HG03064 (cell line): ENCODE results near the gene WDR3.
"Not testable (repeated sequence)": the region's sequence is repeated elsewhere in the genome, so short reads cannot be mapped to it uniquely, and the experiment has no call there.

Source experiments
- ATAC-seq: cut with Tn5 transposase; IDR thresholded peaks from one replicate; pipeline ENCODE4 v1.9.1; 2021; ENCODE audit warnings: low read depth; ENCODE audit not compliant: unreplicated experiment

WDR3 gene

GRCh38 chr1:117929343-117930172 is at the start of gene WDR3, which contains the start of gene GDAP2:
WDR3 (plus strand) TSS chr1:117929739; CDS start chr1:117933320, 3,581 bp downstream.
GDAP2 (minus strand) TSS chr1:117929621; CDS start chr1:117920357, 9,264 bp downstream.
- ATAC-seq = peak; percentile 95

DNA sequence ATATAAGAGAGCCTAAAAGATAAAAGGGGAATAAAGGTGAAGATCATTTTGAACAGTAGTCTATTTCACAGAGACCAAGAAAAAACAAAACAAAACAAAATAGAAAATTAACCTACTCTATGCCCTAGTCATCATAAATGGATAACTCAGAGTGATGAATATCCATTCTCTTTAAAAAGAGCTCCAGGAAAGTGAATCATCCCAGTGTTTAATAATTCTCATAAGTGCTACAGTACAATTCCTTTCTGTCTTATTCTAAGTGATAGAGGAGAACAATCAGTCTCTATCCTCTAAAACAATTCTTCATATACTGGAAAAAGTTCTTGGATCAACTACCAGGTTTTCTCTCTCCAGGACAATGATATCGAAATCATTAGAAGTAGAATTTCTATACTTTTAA is 45.9 kb upstream of the WDR3 start:
- no peak for ATAC-seq

DNA sequence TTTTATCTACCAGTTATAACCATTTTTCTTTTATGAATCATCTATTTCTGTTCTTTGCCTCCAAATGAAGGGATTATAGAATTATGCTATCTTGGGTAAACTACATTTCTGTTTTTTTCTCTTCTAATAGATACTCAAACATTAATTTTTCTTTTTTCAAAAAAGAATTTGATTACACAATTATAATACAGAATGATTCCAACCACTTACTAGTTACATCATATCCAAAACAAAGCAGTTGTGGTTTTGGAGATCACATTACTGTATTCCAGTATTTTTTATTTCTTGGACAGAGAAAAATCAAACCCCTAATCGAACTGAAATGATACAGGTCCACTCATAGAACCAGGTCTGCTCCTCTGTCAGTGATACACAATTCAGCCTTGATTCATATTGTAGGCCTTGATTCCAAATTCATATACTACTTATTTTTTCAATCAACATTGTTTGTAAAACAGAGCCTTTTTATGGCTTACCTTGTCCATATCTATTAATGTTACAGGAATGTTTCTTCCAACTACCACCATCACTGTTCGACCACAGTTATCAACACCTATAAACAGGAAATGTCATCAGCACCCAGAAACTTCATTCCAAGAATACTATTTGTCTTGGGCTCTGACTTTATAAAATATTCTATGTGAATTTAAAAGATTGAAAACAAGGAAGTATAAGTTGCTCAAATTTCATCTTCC is 43.3 kb upstream of the WDR3 start:
- no peak for ATAC-seq

DNA sequence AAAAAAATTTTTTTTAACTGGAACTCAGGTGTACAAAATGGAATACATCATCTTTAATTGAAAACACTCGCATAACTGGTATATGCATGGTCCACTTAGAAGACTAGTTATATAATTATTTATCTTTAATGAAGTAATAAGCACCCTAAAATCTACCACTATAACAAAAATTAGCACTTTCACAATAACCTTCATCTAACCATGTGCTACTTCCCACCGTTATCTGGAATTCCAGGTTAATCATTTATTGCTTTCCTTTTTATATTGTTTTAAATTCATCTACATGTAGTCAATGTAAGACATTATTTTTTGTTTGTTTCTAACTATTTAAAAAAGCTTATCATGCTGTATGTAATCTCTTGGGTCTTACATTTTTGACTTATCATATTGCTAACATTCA is 39.1 kb upstream of the WDR3 start:
- no peak for ATAC-seq

DNA sequence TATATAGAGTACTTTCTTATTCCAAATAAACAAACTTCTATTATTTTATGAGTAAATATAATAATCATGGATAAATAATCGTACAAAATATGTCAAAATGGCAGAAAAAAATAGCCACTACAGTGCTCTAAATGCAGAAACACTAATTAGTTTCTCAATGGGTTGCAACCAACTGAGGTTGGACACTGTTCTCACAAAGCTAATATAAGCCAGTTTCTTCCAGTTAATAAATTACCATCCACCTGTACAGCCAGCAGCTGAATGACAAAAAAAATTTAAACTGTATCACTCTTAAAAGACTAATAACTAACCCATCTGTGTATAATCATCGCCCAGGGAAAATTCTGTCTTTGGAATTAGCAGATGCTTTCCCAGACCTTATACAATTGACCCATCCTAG is 37.0 kb upstream of the WDR3 start:
- no peak for ATAC-seq

DNA sequence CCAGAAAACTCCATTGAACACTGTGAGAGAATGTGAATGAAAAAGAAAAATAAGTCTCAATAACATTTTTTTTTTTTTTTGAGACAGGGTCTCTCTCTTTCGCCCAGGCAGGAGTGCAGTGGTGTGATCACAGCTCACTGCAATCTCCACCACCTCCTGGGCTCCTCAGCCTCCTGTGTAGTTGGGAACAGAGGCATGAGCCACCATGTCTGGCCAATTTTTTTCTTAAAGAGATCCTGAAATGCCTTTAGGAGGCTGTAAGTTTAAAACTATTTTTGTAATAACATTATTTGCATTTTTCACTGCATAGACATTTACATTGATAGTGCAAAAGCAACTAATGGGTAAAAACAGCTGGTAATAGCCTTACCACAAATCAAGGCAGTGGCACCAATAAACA is 35.5 kb upstream of the WDR3 start:
- ATAC-seq = no peak

GRCh38 chr1:117895482-117896114 is 33.9 kb upstream of the WDR3 start:
- ATAC-seq = peak; percentile 67

DNA sequence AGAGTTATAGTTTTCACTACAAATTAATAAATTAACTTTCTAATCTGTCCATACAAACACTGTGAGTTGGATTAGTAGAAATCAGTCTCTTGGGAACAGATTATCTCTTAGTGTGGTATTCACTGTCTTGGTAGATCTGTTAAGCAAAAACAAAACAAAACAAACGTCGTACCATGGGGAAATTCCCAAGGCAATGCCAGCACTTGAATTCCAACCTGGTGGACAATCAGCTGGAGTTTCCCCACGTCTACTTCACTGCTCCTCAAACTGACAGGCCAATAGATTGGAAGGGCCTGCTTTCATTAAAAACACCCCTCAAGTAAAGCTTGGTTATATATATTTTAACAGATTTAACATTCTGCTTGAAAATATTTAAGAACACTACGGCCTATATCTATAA is 32.0 kb upstream of the WDR3 start:
- no peak for ATAC-seq

DNA sequence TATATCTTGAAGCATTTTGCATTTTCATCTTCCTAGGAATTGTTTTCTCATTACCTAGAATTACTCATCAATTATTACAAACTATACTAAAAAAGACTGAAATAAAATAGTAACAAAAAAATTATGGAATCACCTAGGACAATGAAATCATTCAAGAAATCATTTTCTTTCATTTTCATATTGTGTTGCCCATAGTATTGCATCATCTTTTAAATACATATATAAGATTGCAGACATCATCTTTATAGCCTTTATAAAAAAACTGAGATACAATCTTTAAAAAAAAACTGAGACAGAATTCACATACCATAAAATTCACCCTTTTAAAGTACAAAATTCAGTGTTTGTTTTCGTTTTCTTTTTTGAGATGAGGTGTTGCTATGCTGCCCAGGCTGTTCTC is 29.7 kb upstream of the WDR3 start:
- ATAC-seq = no peak

- ATAC-seq = no peak
Observed at GRCh38 chr1:117902944-117903343, 26.6 kb upstream of the WDR3 start.

- ATAC-seq = no peak
Observed at GRCh38 chr1:117904485-117904884, 25.1 kb upstream of the WDR3 start.

DNA sequence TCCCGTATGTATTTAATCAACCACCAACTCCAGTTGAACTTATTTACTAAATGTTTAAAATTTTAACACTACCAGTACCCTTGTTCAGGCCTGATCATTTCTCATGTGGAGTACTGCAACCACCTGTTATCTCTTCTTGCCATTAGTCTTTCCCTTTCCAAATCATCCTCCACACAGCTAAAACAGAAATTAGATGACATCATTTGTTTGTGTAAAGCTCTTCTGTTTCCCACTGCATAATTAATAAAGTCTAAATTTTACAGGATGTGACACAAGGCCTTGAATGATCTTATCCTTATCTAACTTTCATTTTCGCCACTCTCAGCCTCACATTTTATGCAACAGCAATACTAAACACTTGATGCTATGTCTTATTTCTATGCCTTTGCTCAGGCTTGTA is 24.5 kb upstream of the WDR3 start:
- ATAC-seq = no peak

- ATAC-seq = no peak
Observed at GRCh38 chr1:117911051-117911450, 18.5 kb upstream of the WDR3 start.

DNA sequence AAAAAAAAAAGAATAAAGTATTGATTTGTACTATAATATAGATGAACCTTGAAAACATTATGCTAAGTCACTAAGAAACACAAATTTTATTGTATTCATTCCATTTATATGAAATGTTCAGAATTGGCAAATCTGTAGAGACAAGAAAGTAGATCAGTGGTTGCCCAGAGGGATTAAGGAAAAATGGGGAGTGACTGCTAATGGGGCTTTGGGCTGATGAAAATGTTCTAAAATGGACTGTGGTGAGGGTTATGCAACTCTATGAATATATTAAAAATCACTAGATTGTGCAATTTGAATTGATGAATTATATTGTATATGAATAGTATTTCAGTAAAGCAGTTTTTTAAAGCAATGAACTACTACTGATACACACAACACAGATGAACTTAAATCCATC is 10.2 kb upstream of the WDR3 start:
- no peak for ATAC-seq

- no peak for ATAC-seq
Observed at GRCh38 chr1:117921991-117922390, 7.5 kb upstream of the WDR3 start.

DNA sequence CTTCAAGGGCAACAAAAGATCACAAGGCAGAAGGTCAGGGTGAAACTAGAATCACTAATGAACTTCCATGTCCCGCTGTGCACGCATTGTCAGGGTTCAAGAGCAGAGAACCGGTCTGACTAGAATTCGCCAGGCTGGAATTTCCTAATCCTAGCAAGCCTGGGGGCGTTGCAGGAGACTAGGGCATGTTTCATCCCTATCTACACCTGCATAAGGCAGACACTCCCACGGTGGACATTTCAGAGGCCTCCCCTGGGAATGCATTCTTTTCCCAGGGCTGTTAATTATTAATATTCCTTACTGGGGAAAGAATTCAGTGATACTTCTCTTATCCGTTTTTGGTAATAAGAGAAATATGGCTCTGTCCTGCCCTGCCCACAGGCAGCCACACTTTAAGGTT is 6.8 kb upstream of the WDR3 start:
- ATAC-seq = not testable (repeated sequence)

DNA sequence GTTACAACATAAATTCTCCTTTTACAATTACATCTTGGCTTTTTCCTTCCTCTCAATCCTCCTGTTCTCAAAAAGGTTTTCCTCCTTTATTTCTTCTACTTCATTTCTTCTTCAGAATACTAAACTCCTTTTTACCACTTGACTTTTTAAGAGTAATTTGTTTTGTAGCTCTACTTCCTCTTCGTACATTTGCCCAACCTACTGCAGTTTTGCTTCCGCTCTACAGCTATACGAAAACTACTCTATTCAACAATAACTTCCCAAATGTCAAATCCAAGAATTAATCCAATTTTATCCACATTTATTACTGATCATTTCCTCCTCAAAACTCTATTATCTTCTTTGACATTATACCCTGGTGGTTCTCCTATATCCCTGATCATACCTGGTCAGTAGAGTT is 3.6 kb upstream of the WDR3 start:
- no peak for ATAC-seq

- ATAC-seq = peak; percentile 44
Observed at GRCh38 chr1:117928881-117929342, 627 bp upstream of the WDR3 start.

DNA sequence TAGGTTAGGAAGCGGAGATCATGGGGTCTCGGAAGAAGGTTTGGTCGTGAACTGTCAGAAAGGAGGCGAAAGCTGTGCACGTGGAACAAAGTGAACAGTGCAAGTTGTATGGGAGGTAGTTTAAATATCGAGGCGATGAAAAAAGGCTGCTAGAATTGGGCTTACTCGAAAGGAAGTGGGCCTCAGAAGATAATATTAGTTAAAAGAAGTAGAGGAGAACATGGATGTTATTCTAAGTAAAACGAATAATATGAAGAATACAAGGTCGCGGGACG is 571 bp downstream of the WDR3 start:
- ATAC-seq = no peak

- no peak for ATAC-seq
Observed at GRCh38 chr1:117930484-117930883, 945 bp downstream of the WDR3 start.

DNA sequence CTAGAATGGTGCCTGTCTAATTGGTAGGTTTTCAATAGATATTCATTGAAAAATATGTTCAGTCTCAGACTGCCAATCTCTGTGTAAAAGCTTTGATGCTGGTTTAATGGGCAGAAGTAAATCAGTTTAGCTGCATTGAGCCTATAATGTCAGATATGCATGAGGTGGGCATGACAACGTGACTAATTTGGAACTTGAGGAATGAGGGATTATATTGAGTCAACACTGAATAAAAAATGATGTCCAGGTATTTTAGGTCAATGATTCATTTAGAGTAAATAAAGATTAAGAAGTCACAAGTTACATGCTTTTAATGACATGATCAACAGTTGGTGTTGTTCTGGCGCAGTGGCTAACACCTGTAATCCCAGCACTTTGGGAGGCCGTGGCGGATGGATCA is 3.0 kb downstream of the WDR3 start:
- no peak for ATAC-seq

DNA sequence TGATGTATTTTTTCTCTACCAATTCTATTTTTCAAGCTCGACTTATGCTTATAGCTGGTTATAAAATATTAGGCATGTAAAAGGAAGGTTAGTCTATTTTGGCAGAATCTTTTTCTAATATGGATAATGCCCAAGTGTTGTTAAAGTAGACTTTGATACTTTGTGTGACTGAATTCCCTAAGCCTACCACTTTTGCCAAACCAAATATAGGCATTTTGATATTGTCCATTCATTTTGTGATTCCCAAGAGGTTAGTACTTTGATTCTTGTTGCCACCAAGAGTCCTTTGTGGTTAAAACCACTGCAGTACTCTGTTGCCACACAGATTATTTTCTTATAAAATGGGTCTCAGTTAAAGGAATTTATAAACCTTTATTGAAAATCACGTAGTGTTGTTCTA is 4.2 kb downstream of the WDR3 start:
- ATAC-seq = no peak
